ENCODE data around the gene SIPA1L3. TPM values are rescaled to one million over a fixed set of nuclear protein-coding genes. Genes with fewer than 3 reads are reported as not detected.

The SIPA1L3 gene
- total RNA-seq, 3 donors from 2014 or later: 9.6 to 29.8 (median 28.5) TPM

DNA sequence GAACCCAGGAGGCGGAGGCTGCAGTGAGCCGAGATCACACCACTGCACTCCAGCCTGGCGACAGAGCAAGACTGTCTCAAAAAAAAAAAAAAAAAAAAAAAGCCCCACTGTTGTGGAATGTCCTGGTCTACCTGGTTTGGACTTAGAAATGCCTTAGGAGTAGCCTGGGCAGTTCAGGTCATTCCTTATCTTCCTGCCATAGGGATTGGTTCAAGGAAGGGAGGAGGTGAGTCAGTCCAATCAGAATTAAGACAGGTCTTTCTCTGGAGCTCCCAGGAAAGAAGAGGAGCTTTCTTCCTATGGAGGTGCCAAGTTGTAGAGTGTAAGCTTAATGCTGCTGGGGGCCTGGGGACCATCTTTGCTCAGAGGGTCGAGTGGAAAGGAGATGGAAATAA lies 44.8 kb downstream of the SIPA1L3 start:
- no peak overlapping the region for H3K27ac ChIP-seq
- no peaks in the 10 kb centered on the region for H3K36me3 ChIP-seq
- no peaks in the 10 kb centered on the region for H3K4me1 ChIP-seq
- H3K4me3 ChIP-seq: no peak overlapping the region
- intact Hi-C loops (cut with DNase I; ENCODE audit: low total_unique reads): no loop called here
- no peak for DNase-seq (ENCODE audit: low spot score in 2 of 2)
- H3K9me3 ChIP-seq: no peaks in the 10 kb centered on the region
- H3K27me3 ChIP-seq: no peaks in the 10 kb centered on the region
- TF ChIP-seq, protein P1, sequence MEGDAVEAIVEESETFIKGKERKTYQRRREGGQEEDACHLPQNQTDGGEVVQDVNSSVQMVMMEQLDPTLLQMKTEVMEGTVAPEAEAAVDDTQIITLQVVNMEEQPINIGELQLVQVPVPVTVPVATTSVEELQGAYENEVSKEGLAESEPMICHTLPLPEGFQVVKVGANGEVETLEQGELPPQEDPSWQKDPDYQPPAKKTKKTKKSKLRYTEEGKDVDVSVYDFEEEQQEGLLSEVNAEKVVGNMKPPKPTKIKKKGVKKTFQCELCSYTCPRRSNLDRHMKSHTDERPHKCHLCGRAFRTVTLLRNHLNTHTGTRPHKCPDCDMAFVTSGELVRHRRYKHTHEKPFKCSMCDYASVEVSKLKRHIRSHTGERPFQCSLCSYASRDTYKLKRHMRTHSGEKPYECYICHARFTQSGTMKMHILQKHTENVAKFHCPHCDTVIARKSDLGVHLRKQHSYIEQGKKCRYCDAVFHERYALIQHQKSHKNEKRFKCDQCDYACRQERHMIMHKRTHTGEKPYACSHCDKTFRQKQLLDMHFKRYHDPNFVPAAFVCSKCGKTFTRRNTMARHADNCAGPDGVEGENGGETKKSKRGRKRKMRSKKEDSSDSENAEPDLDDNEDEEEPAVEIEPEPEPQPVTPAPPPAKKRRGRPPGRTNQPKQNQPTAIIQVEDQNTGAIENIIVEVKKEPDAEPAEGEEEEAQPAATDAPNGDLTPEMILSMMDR (IDR thresholded peaks at IDR 0.05): no peak
- TF ChIP-seq POLR2A (IDR thresholded peaks at IDR 0.05): no peak
- TF ChIP-seq POLR2AphosphoS5 (IDR thresholded peaks at IDR 0.05): no peak

DNA sequence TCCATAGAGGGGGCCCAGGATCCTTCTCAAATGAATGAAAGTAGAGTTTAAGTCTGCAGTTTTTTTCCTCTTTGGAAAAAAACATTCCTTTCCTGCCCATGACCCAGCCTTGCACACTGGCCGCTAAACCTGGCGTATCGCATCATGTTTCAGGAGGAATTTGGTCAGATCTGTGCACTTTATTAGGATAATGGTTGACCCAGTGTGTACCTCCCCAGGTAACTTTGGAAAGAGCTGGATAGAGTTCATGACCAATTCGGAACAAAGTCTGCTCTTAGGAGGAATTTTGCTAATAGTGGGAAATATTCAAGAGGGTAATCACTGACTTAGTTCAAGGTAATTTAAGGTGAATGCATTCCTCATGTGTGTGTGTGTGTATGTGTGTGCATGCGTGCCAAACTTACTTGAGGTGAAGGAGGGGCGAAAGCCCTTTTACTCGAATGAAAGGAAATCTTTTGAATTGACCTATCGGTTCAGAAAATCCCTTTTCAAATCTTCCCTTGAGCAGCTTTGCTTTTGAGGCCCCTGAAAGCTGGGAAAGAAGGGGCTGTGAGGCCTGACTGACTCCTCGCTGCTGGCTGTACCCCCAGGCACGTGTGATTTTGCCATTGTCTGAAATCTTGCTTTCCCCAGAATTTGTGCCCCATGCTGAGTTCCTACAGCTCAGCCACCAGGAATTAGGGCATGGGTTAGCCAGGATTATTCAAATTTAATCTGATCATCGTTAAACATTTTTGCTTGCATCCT lies 46.3 kb downstream of the SIPA1L3 start:
- no peak for DNase-seq (ENCODE audit: low spot score in 2 of 2)
- intact Hi-C loops (cut with DNase I; ENCODE audit: low total_unique reads): no loop called here
- Histone ChIP-seq H3K27ac (no peak overlapping the region), H3K36me3 (no peaks in the 10 kb centered on the region), H3K27me3 (no peaks in the 10 kb centered on the region), H3K4me3 (no peak overlapping the region), H3K9me3 (no peaks in the 10 kb centered on the region), H3K4me1 (no peaks in the 10 kb centered on the region)
- TF ChIP-seq POLR2AphosphoS5 (IDR thresholded peaks at IDR 0.05) (no peak), POLR2A (IDR thresholded peaks at IDR 0.05) (no peak)
- TF ChIP-seq, protein P1 (IDR thresholded peaks at IDR 0.05): no peak

DNA sequence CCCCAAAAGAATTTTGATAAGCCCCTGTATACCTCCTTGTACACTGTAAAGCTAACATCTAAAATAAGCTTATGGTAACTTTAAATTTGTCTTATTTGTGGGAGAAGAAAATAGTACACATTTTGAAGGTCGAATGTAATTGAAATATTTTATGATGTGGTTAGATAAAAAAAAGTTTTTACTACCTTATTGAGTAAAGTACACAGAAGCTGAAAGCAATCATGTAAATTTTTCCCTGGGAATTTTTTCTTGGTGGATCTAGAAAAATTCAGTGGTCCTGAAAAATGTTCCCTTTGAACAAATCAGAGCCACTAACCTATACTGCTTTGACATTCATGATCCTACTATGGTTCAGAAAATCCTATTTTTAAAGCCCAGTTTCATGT lies 46.9 kb downstream of the SIPA1L3 start:
- TF ChIP-seq, protein P1 (IDR thresholded peaks at IDR 0.05): no peak
- TF ChIP-seq POLR2A (IDR thresholded peaks at IDR 0.05): no peak
- TF ChIP-seq POLR2AphosphoS5 (IDR thresholded peaks at IDR 0.05): no peak
- no peaks in the 10 kb centered on the region for H3K27me3 ChIP-seq
- no peak overlapping the region for H3K27ac ChIP-seq
- no peak for DNase-seq (ENCODE audit: low spot score in 2 of 2)
- no peak overlapping the region for H3K4me3 ChIP-seq
- no peaks in the 10 kb centered on the region for H3K36me3 ChIP-seq
- intact Hi-C loops (cut with DNase I; ENCODE audit: low total_unique reads): no loop called here
- H3K4me1 ChIP-seq: no peaks in the 10 kb centered on the region
- H3K9me3 ChIP-seq: no peaks in the 10 kb centered on the region

DNA sequence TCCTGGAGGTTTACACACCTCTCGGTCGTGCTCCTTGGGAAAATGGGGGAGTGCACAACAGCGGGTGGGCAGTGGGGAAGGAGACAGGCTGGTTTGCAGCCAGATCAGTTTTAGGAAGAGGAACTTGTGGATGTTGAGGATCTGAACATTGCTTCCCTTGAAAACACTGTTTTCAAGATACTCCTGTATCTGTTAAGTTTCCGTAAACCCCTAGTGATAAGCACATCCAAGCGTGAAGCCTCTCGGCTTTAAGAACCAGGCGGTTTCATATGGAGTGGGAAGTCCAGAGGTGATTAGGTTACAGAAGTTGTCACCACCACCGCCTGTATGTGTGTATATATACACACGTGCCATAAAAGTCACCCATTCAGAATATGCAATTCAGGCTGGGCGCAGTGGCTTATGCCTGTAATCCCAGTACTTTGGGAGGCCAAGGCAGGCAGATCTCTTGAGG lies 47.4 kb downstream of the SIPA1L3 start:
- Histone ChIP-seq H3K4me3 (no peak overlapping the region), H3K36me3 (no peaks in the 10 kb centered on the region), H3K27me3 (no peaks in the 10 kb centered on the region), H3K4me1 (no peaks in the 10 kb centered on the region), H3K9me3 (no peaks in the 10 kb centered on the region), H3K27ac (no peak overlapping the region)
- intact Hi-C loops (cut with DNase I; ENCODE audit: low total_unique reads): no loop called here
- DNase-seq (ENCODE audit: low spot score in 2 of 2): no peak
- TF ChIP-seq POLR2A (IDR thresholded peaks at IDR 0.05): no peak
- TF ChIP-seq, protein P1 (IDR thresholded peaks at IDR 0.05): no peak
- TF ChIP-seq POLR2AphosphoS5 (IDR thresholded peaks at IDR 0.05): no peak

DNA sequence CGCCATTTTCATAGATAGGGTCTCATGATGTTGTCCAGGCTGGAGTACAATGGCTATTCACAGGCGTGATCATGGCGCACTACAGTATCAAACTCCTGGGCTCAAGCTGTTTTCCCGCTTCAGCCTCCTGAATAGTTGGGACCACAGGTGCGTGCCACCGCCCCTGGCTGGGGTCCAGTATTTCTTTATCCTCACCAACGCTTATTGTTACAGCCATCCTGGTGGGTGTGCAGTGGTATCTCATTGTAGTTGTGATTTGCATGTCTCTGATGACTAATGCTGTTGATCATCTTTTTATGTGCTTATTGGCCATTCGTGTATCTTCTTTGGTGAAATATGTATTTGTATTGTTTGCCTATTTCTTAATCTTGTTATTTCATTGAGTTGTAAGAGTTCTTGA lies 49.0 kb downstream of the SIPA1L3 start:
- no peaks in the 10 kb centered on the region for H3K9me3 ChIP-seq
- intact Hi-C loops (cut with DNase I; ENCODE audit: low total_unique reads): no loop called here
- TF ChIP-seq POLR2AphosphoS5 (IDR thresholded peaks at IDR 0.05): no peak
- no peak for TF ChIP-seq POLR2A (IDR thresholded peaks at IDR 0.05)
- TF ChIP-seq, protein P1 (IDR thresholded peaks at IDR 0.05): no peak
- no peaks in the 10 kb centered on the region for H3K27me3 ChIP-seq
- no peak for DNase-seq (ENCODE audit: low spot score in 2 of 2)
- H3K4me3 ChIP-seq: no peak overlapping the region
- no peaks in the 10 kb centered on the region for H3K36me3 ChIP-seq
- no peaks in the 10 kb centered on the region for H3K4me1 ChIP-seq
- H3K27ac ChIP-seq: no peak overlapping the region

All from breast epithelium (tissue), 4 donors.